DND-41 (cell line): ENCODE measurements around the gene ADGRL4.
"Not testable (repeated sequence)": the region's sequence is repeated elsewhere in the genome, so short reads cannot be mapped to it uniquely, and the experiment has no call there.

Source experiments
- CTCF ChIP-seq: IDR thresholded peaks from 2 replicates; pipeline ENCODE4 v1.5.1; 2012; ENCODE audit warnings: borderline replicate concordance, low read length, moderate library complexity, mild to moderate bottlenecking; ENCODE audit not compliant: poor library complexity, severe bottlenecking; ENCODE audit errors: extremely low read depth
- EZH2 ChIP-seq: IDR thresholded peaks from 3 replicates; pipeline ENCODE4 v1.6.1; 2012; ENCODE audit warnings: borderline replicate concordance, low read depth, mild to moderate bottlenecking, moderate library complexity, low read length, inconsistent platforms; ENCODE audit not compliant: severe bottlenecking

- not testable (repeated sequence) for TF ChIP-seq CTCF, EZH2
These were observed 133.7 kb downstream of the ADGRL4 start for GRCh38 chr1:78872801-78873200.
